PC-3 (cell line): Measurements from ENCODE around the gene UCKL1. TPM values are rescaled to one million over a fixed set of nuclear protein-coding genes. Genes with fewer than 3 reads are reported as not detected.

Source experiments
- ATAC-seq: fragments of 200-7000 bp; cut with Tn5 transposase; 2 replicates; pipeline ENCODE4 v1.9.1; 2020; ENCODE audit warnings: mild to moderate bottlenecking, moderate library complexity
- BruUV-seq: library from RNA; stranded (reverse); fragments of 400-500 nt; replicated peaks from 2 replicates; lab custom pipeline; 2021; lab: Mats Ljungman, UMichigan
- CTCF ChIA-PET: fragments of 300-600 bp; sonication (Branson Sonifier 250); formaldehyde crosslinking; loops from one replicate; lab custom pipeline; 2022; ENCODE audit warnings: antibody characterized with exemption; lab: Charles Lee
- POLR2A ChIA-PET: fragments of 300-600 bp; sonication (Branson Sonifier 250); formaldehyde crosslinking; loops from one replicate; lab custom pipeline; 2022; ENCODE audit warnings: antibody characterized with exemption; ENCODE audit not compliant: unreplicated experiment; lab: Charles Lee
- DNase-seq: peaks from one replicate; pipeline ENCODE4 v3.0.0-alpha.2; 2015
- H2AFZ ChIP-seq: fragments of 300-600 bp; sonication (generic); 2 replicates; pipeline ENCODE4 v1.6.0; 2016; ENCODE audit warnings: antibody characterized with exemption, low read length
- H3F3A ChIP-seq: fragments of 300-600 bp; sonication (generic); one replicate; pipeline ENCODE4 v1.6.0; 2017; ENCODE audit warnings: antibody characterized with exemption, low read length, control low read depth, mild to moderate bottlenecking; ENCODE audit not compliant: unreplicated experiment
- H3K27ac ChIP-seq: fragments of 300-600 bp; sonication (generic); 2 replicates; pipeline ENCODE4 v1.5.1; 2016; ENCODE audit warnings: mild to moderate bottlenecking, low read length
- H3K27me3 ChIP-seq: fragments of 300-600 bp; sonication (generic); 2 replicates; pipeline ENCODE4 v1.6.1; 2016; ENCODE audit warnings: low read length, mixed read lengths
- H3K36me3 ChIP-seq: fragments of 300-600 bp; sonication (generic); 2 replicates; pipeline ENCODE4 v1.6.1; 2016; ENCODE audit warnings: low read depth, mixed run types, low read length, mixed read lengths
- H3K4me1 ChIP-seq: fragments of 300-600 bp; sonication (generic); 2 replicates; pipeline ENCODE4 v1.5.1; 2016; ENCODE audit warnings: low read length; ENCODE audit not compliant: insufficient read depth
- H3K4me2 ChIP-seq: fragments of 300-600 bp; sonication (generic); 2 replicates; pipeline ENCODE4 v1.6.0; 2016; ENCODE audit warnings: low read length
- H3K4me3 ChIP-seq: fragments of 300-600 bp; sonication (generic); 2 replicates; pipeline ENCODE4 v1.5.1; 2016; ENCODE audit warnings: mild to moderate bottlenecking, low read length, mixed read lengths
- H3K79me2 ChIP-seq: fragments of 300-600 bp; sonication (generic); 2 replicates; pipeline ENCODE4 v1.6.1; 2017; ENCODE audit warnings: low read length, mixed read lengths
- H3K9ac ChIP-seq: fragments of 300-600 bp; sonication (generic); 2 replicates; pipeline ENCODE4 v1.6.0; 2016; ENCODE audit warnings: mild to moderate bottlenecking, low read length
- H3K9me2 ChIP-seq: fragments of 300-600 bp; sonication (generic); replicated peaks from 2 replicates; pipeline ENCODE4 v1.6.1; 2016; ENCODE audit warnings: mixed run types, low read length, mixed read lengths
- H3K9me3 ChIP-seq: fragments of 300-600 bp; sonication (generic); 2 replicates; pipeline ENCODE4 v1.6.1; 2016; ENCODE audit warnings: low read length, mixed read lengths
- H4K20me1 ChIP-seq: fragments of 300-600 bp; sonication (generic); 2 replicates; pipeline ENCODE4 v1.6.1; 2016; ENCODE audit warnings: low read length, mixed read lengths
- EZH2 ChIP-seq: fragments of 300-600 bp; sonication (generic); IDR thresholded peaks from one replicate; pipeline ENCODE4 v1.6.1; 2017; ENCODE audit warnings: antibody characterized with exemption, mild to moderate bottlenecking, low read length; ENCODE audit not compliant: unreplicated experiment
- EZH2phosphoT487 ChIP-seq: fragments of 300-600 bp; sonication (generic); IDR thresholded peaks from 2 replicates; pipeline ENCODE4 v1.6.1; 2018; ENCODE audit warnings: mild to moderate bottlenecking, antibody characterized with exemption, low read length, borderline replicate concordance
- intact Hi-C: fragments of 100-400 bp; cut with micrococcal nuclease; formaldehyde crosslinking; loops from 2 replicates; pipeline ENCODE4 v1.9.0; 2023
- total RNA-seq: library from RNA; depleted of rRNA; stranded (reverse); fragments of >200 nt; gene quantifications from 2 replicates; pipeline ENCODE4 v1.2.3, GENCODE V29; 2014
- TF ChIP-seq, protein P1 (sequence below): fragments of 300-600 bp; sonication (generic); conservative IDR thresholded peaks from 2 replicates; pipeline ENCODE4 v1.5.1; 2017; ENCODE audit warnings: antibody characterized with exemption, low read depth, mild to moderate bottlenecking, low read length

UCKL1 gene
- total RNA-seq, 1 experiment from 2014 or later: 37.2 TPM

- intact Hi-C loops: no loop called here
- no peak for DNase-seq
- H3K4me3 ChIP-seq: no peak overlapping the region
- CTCF ChIA-PET: no interaction called here
- no peaks in the 10 kb centered on the region for H4K20me1 ChIP-seq
- no peak overlapping the region for H3K27ac ChIP-seq
- BruUV-seq: no TSS peak
- H2AFZ ChIP-seq: no peak overlapping the region
- peak overlapping the region; percentile 96; the same call in 1 of the 2 replicates for H3K4me2 ChIP-seq
- TF ChIP-seq, protein P1, sequence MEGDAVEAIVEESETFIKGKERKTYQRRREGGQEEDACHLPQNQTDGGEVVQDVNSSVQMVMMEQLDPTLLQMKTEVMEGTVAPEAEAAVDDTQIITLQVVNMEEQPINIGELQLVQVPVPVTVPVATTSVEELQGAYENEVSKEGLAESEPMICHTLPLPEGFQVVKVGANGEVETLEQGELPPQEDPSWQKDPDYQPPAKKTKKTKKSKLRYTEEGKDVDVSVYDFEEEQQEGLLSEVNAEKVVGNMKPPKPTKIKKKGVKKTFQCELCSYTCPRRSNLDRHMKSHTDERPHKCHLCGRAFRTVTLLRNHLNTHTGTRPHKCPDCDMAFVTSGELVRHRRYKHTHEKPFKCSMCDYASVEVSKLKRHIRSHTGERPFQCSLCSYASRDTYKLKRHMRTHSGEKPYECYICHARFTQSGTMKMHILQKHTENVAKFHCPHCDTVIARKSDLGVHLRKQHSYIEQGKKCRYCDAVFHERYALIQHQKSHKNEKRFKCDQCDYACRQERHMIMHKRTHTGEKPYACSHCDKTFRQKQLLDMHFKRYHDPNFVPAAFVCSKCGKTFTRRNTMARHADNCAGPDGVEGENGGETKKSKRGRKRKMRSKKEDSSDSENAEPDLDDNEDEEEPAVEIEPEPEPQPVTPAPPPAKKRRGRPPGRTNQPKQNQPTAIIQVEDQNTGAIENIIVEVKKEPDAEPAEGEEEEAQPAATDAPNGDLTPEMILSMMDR: no peak
- no peak for TF ChIP-seq EZH2phosphoT487
- no peak for TF ChIP-seq EZH2
- H3K4me1 ChIP-seq: peaks cover 22% of the 10 kb centered on the region
- no peak for ATAC-seq
- POLR2A ChIA-PET: no interaction called here
- no peak overlapping the region for H3K9ac ChIP-seq
- H3K79me2 ChIP-seq: peaks cover 33% of the 10 kb centered on the region
- H3K36me3 ChIP-seq: peaks cover 23% of the 10 kb centered on the region
- no peaks in the 10 kb centered on the region for H3K9me3 ChIP-seq
- H3F3A ChIP-seq: peaks cover 3% of the 10 kb centered on the region
- H3K27me3 ChIP-seq: no peaks in the 10 kb centered on the region
- no peaks in the 10 kb centered on the region for H3K9me2 ChIP-seq
Measured at GRCh38 chr20:63982937-63983336, 26.7 kb upstream of the UCKL1 start.

DNA sequence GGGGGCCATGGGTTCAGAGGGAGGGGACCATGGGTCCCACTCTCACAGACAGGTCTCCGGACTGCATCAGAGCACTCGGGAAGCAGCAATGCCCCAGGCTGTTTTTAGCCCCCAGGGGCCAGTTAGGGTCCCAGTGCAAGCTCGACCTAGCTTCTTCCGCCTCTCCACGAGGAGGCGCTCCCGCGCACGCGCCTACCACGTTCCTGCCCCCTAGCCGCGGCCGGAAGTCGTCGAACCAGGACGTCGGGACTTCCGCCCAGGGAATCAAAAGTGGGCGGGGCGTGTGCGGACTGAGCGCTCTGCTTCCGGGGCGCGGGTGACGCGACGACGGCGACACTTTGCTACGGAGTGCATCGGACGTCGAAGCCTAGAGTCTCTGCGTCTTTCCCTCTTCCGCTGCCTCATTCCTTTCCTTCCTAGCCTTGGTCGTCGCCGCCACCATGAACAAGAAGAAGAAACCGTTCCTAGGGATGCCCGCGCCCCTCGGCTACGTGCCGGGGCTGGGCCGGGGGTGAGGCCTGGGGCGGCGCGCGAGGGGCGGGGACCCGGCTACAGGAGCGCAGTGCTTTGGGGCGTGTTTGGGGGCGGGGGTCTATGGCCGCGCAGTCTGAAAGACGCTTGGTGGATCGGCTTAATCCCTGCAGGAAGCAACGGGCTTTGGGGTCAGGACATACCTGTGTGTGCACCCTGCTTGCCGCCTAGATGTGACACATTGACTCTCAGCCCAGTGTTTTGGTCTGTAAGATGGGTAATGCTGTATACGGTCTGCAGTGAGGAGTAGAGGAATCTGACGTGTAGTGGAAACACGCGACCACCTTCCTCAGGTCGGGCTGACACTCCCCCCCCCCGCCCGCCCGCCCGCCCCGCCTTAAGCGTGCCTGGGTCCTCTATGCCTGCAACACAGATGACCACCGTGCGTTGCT is 24.9 kb upstream of the UCKL1 start, which contains the start of gene PRPF6:
TSS of gene PRPF6 (plus strand) at position 327 of the 923 bp plus-strand sequence. CDS start at position 441, 114 bp downstream.
- TF ChIP-seq EZH2phosphoT487: no peak
- TF ChIP-seq, protein P1: peak; percentile 92
- peak within 1 kb of the TSS; percentile 96 for H3K4me2 ChIP-seq
- no peaks in the 10 kb centered on the region for H4K20me1 ChIP-seq
- peak within 1 kb of the TSS; percentile 89 for H2AFZ ChIP-seq
- DNase-seq: peak; percentile 98
- POLR2A ChIA-PET: interaction anchor here (0.5 to 0.7 kb wide), 6 partner anchors 21 to 461 kb away, joined by 3 to 7 read pairs (median 3); partner anchors contain the start of genes TCEA2 and TPD52L2
- no TSS peak for BruUV-seq
- ATAC-seq: peak; percentile 58
- H3K79me2 ChIP-seq: peaks cover 33% of the 10 kb centered on the region
- peak within 1 kb of the TSS; percentile 99 for H3K4me3 ChIP-seq
- no peaks in the 10 kb centered on the region for H3K9me3 ChIP-seq
- intact Hi-C loops: loop anchor here (1.0 kb wide), 1 partner anchor 82 kb away; the partner anchor contains the start of gene TCEA2
- peaks cover 19% of the 10 kb centered on the region for H3K36me3 ChIP-seq
- no peaks in the 10 kb centered on the region for H3K27me3 ChIP-seq
- H3F3A ChIP-seq: peaks cover 3% of the 10 kb centered on the region
- H3K4me1 ChIP-seq: peaks cover 28% of the 10 kb centered on the region
- H3K9me2 ChIP-seq: no peaks in the 10 kb centered on the region
- CTCF ChIA-PET: interaction anchor here (0.6 to 1.7 kb wide), 5 partner anchors 57 to 443 kb away, joined by 3 to 6 read pairs (median 3); no protein-coding TSS in a partner anchor
- H3K27ac ChIP-seq: peak within 1 kb of the TSS; percentile 67
- peak within 1 kb of the TSS; percentile 93 for H3K9ac ChIP-seq
